ENCODE results near the gene GNA15.
A peak's percentile ranks its signal among the peaks of the same experiment; 100 is the strongest.

The GNA15 gene

DNA sequence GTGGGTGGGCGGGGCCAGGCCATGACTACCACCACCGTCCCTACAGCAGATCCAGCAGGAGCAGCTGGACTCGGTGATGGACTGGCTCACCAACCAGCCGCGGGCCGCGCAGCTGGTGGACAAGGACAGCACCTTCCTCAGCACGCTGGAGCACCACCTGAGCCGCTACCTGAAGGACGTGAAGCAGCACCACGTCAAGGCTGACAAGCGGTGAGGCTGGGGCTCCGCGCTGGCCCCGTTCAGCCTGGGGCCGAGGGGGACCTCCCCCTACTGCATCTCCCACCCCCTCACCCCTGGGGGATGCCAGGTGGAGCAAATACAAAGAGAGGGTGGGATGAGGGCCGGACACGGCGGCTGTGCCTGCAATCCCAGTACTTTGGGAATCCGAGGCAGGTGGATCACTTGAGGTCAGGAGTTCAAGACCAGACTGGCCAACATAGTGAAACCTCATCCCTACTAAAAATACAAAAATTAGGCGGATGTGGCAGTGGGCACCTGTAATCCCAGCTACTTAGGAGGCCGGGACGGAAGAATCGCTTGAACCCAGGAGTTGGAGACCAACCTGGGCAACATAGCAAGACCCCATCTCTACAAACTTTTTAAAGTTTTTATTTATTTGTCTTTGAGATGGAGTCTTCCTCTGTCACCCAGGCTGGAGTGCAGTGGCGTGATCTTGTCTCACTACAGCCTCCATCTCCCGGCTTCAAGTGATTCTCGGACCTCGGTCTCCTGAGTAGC is 70.6 kb downstream of the GNA15 start:
- DNase-seq (ENCODE audit: low read depth in 2 of 2, low spot score in 1 of 2): no peak

DNA sequence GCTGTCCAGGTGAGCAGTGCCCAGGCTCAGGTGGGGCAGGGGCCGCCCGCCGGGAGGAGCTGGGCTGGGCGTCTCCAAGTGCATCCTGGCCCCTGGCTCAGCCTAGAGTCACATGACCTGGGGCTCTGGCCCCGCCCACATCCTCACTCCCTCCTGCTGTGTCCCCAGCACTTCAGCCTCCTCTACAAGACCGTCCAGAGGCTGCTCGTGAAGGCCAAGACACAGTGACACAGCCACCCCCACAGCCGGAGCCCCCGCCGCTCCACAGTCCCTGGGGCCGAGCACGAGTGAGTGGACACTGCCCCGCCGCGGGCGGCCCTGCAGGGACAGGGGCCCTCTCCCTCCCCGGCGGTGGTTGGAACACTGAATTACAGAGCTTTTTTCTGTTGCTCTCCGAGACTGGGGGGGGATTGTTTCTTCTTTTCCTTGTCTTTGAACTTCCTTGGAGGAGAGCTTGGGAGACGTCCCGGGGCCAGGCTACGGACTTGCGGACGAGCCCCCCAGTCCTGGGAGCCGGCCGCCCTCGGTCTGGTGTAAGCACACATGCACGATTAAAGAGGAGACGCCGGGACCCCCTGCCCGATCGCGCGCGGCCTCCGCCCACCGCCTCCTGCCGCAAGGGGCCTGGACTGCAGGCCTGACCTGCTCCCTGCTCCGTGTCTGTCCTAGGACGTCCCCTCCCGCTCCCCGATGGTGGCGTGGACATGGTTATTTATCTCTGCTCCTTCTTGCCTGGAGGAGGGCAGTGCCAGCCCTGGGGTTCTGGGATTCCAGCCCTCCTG is 71.8 kb downstream of the GNA15 start:
- no peak for DNase-seq (ENCODE audit: low read depth in 2 of 2, low spot score in 1 of 2)

DNA sequence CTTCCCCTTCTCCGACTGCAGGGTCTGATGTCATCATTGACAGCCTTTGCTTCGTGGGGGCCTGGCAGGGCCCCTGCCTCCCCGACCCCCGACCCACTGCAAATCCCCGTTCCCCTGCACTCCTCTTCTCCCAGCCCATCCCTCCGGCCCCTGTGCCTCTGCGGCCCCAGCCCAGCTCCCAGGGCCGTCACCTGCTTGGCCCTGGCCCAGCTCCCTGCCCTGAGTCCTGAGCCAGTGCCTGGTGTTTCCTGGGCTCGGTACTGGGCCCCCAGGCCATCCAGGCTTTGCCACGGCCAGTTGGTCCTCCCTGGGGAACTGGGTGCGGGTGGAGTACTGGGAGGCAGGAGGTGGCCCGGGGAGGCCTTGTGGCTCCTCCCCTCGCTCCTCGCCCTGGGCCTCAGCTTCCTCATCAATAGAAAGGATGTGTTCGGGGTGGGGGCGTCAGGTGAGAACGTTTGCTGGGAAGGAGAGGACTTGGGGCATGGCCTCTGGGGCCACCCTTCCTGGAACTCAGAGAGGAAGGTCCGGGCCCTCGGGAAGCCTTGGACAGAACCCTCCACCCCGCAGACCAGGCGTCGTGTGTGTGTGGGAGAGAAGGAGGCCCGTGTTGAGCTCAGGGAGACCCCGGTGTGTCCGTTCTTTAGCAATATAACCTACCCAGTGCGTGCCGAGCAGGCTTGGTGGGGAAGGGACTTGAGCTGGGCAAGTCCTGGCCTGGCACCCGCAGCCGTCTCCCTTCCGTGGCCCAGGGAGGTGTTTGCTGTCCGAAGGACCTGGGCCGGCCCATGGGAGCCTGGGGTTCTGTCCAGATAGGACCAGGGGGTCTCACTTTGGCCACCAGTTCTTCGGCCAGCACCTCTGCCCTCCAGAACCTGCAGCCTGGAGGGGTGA is 72.7 kb downstream of the GNA15 start:
- no peak for DNase-seq (ENCODE audit: low read depth in 2 of 2, low spot score in 1 of 2)

DNA sequence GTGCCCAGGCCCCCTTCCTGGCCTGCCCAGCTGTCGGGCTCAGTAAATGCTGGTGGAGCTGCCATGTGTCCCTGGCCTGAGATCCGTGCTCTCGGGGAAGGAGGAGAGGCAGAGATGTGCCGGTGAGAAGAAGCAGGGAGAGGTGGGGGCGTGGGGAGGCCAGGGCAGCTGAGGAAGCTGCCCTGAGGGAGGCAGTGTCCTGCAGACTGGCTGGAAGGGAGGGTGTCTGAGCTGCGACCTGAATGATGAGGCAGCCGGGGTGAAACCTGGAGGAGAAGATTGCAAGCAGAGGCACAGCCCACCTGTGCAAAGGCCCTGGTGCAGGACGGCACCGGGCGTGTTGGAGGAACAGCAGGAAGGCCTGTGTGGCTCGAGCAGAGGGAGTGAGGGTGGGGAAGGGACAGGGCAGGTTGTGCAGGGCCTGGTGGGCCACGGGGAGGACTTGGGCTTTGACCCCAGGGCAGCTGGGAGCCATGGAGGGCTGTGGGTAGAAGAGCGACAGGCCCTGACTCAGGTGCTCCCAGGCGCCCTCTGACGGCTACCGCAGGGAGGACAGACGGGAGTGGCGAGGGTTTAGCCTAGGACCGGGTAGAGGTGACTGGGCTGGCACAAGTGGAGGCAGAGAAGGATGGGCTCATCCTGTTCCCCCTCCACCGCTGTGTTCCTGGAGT is 74.6 kb downstream of the GNA15 start:
- peak; percentile 23 to 39 for DNase-seq (ENCODE audit: low read depth in 2 of 2, low spot score in 1 of 2)

DNA sequence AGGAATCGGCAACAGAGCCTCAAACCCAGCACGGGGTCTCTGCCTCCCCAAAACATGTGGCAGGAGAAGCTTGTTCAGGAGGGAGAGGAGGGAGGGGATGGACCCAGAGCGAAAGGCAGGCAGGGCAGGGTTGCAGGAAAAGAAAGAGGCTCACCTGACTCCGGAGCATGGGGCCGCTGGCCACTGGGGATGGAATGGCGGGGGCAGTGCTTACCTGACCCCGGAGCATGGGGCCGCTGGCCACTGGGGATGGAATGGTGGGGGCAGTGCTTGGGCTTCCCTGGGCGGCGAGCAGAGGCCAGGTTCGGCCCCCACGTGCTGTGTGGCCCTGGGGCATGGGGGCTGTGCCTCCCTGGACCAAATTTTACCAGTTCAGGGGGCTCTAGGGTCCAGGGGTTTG is 75.4 kb downstream of the GNA15 start:
- DNase-seq (ENCODE audit: low read depth in 2 of 2, low spot score in 1 of 2): no peak

DNA sequence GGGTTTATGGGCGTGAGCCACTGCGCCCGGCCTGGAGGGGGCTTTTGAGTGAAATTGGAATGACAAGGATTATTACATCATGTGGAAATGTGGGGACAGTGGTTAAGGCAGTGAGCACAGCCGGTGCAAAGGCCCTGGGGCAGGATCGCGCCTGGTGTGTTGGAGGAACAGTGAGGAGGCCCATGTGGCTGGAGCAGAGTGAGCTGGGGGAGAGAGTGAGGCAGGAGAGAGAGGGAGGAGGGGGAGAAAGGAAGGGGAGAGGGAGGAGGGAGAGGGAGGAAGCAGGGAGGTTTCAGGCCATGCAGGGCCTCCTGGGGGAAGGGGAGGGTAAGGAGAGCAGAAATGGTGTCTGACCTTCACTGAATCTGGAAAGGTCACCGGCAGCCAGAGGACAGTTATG is 77.3 kb downstream of the GNA15 start:
- DNase-seq (ENCODE audit: low read depth in 2 of 2, low spot score in 1 of 2): no peak
